Transverse colon (tissue), 4 donors: Measurements from ENCODE around the gene METTL21C. TPM values are rescaled to one million over a fixed set of nuclear protein-coding genes. Genes with fewer than 3 reads are reported as not detected.

Source experiments
- DNase-seq: peaks from one replicate; pipeline ENCODE4 v3.0.0-alpha.2; 2019
- H3K27ac ChIP-seq, 4 donors: fragments of 200-600 bp; sonication (generic); 2 replicates each; pipeline ENCODE4 v1.5.1; 2016 to 2018; ENCODE audit warnings: inconsistent platforms in 4 of 4
- H3K27me3 ChIP-seq: fragments of 200-600 bp; sonication (generic); 2 replicates; pipeline ENCODE4 v1.5.1; 2017; ENCODE audit warnings: inconsistent platforms
- H3K36me3 ChIP-seq, 4 donors: fragments of 200-600 bp; sonication (generic); 2 replicates each; pipeline ENCODE4 v1.5.1; 2017 to 2019; ENCODE audit warnings: inconsistent platforms in 4 of 4
- H3K4me1 ChIP-seq, 4 donors: fragments of 200-600 bp; sonication (generic); 2 replicates each; pipeline ENCODE4 v1.5.1; 2017 to 2020; ENCODE audit warnings: inconsistent platforms in 4 of 4
- H3K4me3 ChIP-seq, 4 donors: fragments of 200-600 bp; sonication (generic); 1 replicate in 1 of 4; 2 replicates in 3 of 4; pipeline versions ENCODE4 v1.5.1 to v1.6.1; 2017 to 2019; ENCODE audit warnings: inconsistent platforms in 4 of 4
- H3K9me3 ChIP-seq, 2 donors: fragments of 200-600 bp; sonication (generic); 2 replicates each; pipeline ENCODE4 v1.5.1; 2017 to 2019; ENCODE audit warnings: inconsistent platforms in 2 of 2
- CTCF ChIP-seq, 5 experiments: fragments of 200-600 bp in 3 of 5; fragments of 450-650 bp in 2 of 5; sonication (generic) in 3 of 5; IDR thresholded peaks; 1 replicate in 2 of 5; 2 replicates in 3 of 5; pipeline ENCODE4 v1.5.1; 2016 to 2017; ENCODE audit warnings: antibody characterized with exemption in 5 of 5, inconsistent platforms in 3 of 5, mild to moderate bottlenecking in 2 of 5, moderate library complexity in 1 of 5
- EP300 ChIP-seq: sonication (generic); formaldehyde crosslinking; IDR thresholded peaks from one replicate; pipeline ENCODE4 v1.6.1; 2017; ENCODE audit warnings: antibody characterized with exemption, low read depth
- POLR2A ChIP-seq: fragments of 450-650 bp; IDR thresholded peaks from one replicate; pipeline ENCODE4 v1.6.1; 2016; ENCODE audit warnings: antibody characterized with exemption, mild to moderate bottlenecking, moderate library complexity
- POLR2AphosphoS5 ChIP-seq, 3 donors: sonication (generic); formaldehyde crosslinking; IDR thresholded peaks; one replicate each; pipeline ENCODE4 v1.6.1; 2016; ENCODE audit warnings: antibody characterized with exemption in 3 of 3
- WGBS, 2 donors: methylation state at CpG; one replicate each; pipeline ENCODE4 v1.1.5; 2018; ENCODE audit warnings: low coverage in 1 of 2; 5-methylcytosine and 5-hydroxymethylcytosine counted together
- in situ Hi-C, 4 donors: fragments of 200-750 bp; cut with MboI; loops; one replicate each; pipeline versions ENCODE4 v1.15.0 to v1.15.1; 2017; ENCODE audit warnings: low sequenced_read_pairs in 3 of 4, low pct_ligation_motif_present in 1 of 4, low pct_unique_long_range_greater_than_20kb in 1 of 4
- intact Hi-C: fragments of 100-400 bp; cut with DNase I; formaldehyde crosslinking; loops from one replicate; pipeline ENCODE4 v1.15.1; 2023; ENCODE audit warnings: low total_unique reads
- total RNA-seq, 4 donors: library from RNA; depleted of rRNA; stranded (reverse); fragments of >200 nt; gene quantifications; one replicate each; pipeline ENCODE4 v1.1.0, GENCODE V29; 2016

Gene METTL21C
- total RNA-seq, 4 donors from 2014 or later: not detected

GRCh38 chr13:102648046-102648445, 46.8 kb downstream of the METTL21C start:
- H3K9me3 ChIP-seq: no peaks in the 10 kb centered on the region
- intact Hi-C loops (no loop called here), in situ Hi-C loops (no loop called here)
- WGBS, 2 donors: 84 to 100% methylated on average over 1 to 3 of the region's 3 CpGs
- no peaks in the 10 kb centered on the region for H3K27me3 ChIP-seq
- no peak overlapping the region for H3K4me3 ChIP-seq
- DNase-seq: no peak
- H3K27ac ChIP-seq: no peak overlapping the region
- H3K36me3 ChIP-seq: peaks cover 0 to 41% (median 10%) of the 10 kb centered on the region in 4 donors
- TF ChIP-seq CTCF (IDR thresholded peaks at IDR 0.05) (no peak), POLR2AphosphoS5 (IDR thresholded peaks at IDR 0.05) (no peak), POLR2A (no peak)
- peaks cover 0 to 3% (median 0%) of the 10 kb centered on the region in 4 donors for H3K4me1 ChIP-seq

DNA sequence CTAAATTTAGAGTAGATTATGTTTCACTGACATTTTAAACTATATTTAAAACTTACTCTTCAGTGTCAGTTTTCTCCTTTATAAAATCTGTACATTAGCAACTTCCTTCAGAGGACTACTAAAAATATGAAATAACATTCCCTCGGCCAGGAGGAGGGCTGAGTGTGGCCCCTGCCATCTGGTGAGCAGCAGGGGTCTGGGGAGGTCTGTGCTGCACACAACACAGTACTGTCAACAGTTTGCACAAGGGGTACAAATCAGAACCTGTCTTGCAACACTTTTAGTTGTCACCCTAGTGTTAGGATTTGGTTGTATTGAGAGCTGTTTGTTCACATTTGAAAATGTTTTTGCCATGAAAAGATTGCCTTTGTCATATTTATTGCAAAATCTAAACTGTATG, 49.1 kb downstream of the METTL21C start:
- no peaks in the 10 kb centered on the region for H3K4me1 ChIP-seq
- H3K36me3 ChIP-seq: peaks cover 0 to 44% (median 10%) of the 10 kb centered on the region in 4 donors
- H3K27me3 ChIP-seq: no peaks in the 10 kb centered on the region
- H3K9me3 ChIP-seq: no peaks in the 10 kb centered on the region
- H3K4me3 ChIP-seq: no peak overlapping the region
- DNase-seq: no peak
- in situ Hi-C loops: no loop called here
- TF ChIP-seq POLR2AphosphoS5 (IDR thresholded peaks at IDR 0.05): no peak
- 85 to 100% methylated on average over 1 of the region's 1 CpG for WGBS, 2 donors
- no peak overlapping the region for H3K27ac ChIP-seq
- intact Hi-C loops: no loop called here

DNA sequence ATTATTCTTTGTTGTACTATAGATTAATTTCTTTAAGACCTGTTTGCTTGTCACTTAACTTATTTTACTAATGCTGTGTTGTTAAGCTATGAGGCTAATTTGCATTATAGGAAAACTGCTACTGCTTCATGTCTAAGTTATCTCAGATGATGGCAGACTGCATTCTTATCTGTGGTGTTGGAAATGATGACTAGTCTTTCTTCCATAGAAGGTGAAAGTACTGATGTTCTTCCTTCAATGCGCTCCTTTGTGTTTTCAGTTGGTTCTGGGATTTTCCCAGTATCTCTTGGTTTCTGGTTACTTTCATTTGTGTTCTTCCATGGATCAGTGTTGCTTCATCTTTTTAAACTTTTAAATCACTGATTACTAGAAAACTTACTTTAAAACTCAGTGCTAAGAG, 51.2 kb downstream of the METTL21C start:
- Histone ChIP-seq H3K27ac (no peak overlapping the region), H3K27me3 (no peaks in the 10 kb centered on the region), H3K9me3 (no peaks in the 10 kb centered on the region), H3K36me3 (peaks cover 0 to 46% (median 11%) of the 10 kb centered on the region in 4 donors), H3K4me1 (no peaks in the 10 kb centered on the region), H3K4me3 (no peak overlapping the region)
- 88 to 95% methylated on average over 1 of the region's 1 CpG for WGBS, 2 donors
- intact Hi-C loops: no loop called here
- TF ChIP-seq CTCF (IDR thresholded peaks at IDR 0.05) (no peak), POLR2A (no peak), POLR2AphosphoS5 (IDR thresholded peaks at IDR 0.05) (no peak), EP300 (no peak)
- DNase-seq: no peak
- in situ Hi-C loops: no loop called here

DNA sequence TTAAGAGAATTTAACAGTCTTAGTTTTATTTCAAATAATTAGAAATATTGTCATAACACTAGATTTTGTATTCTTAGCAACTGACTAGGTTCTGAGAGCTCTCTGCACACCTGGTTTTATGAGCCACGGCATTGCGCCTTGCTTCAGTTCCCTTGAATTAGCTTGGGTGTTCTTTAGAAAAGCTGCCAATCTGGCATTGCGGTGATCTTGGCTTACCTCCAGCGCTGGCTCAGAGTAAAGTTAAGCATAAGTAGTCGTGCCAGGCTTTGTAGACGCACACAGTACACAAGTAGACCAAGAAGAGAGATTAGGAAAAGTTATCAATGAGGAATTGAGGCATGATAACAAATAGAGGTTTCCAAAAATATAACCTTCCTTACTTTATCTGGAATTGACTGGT, 52.4 kb downstream of the METTL21C start:
- WGBS, 2 donors: 37 to 46% methylated on average over 6 of the region's 6 CpGs
- peak; percentile 61 for DNase-seq
- H3K27ac ChIP-seq: no peak overlapping the region
- H3K4me3 ChIP-seq: no peak overlapping the region
- H3K9me3 ChIP-seq: no peaks in the 10 kb centered on the region
- no peak for TF ChIP-seq POLR2AphosphoS5 (IDR thresholded peaks at IDR 0.05)
- TF ChIP-seq EP300: no peak
- no peak for TF ChIP-seq POLR2A
- no peak for TF ChIP-seq CTCF (IDR thresholded peaks at IDR 0.05)
- no peaks in the 10 kb centered on the region for H3K27me3 ChIP-seq
- peaks cover 0 to 54% (median 16%) of the 10 kb centered on the region in 4 donors for H3K36me3 ChIP-seq
- H3K4me1 ChIP-seq: no peaks in the 10 kb centered on the region
- in situ Hi-C loops (no loop called here), intact Hi-C loops (no loop called here)

DNA sequence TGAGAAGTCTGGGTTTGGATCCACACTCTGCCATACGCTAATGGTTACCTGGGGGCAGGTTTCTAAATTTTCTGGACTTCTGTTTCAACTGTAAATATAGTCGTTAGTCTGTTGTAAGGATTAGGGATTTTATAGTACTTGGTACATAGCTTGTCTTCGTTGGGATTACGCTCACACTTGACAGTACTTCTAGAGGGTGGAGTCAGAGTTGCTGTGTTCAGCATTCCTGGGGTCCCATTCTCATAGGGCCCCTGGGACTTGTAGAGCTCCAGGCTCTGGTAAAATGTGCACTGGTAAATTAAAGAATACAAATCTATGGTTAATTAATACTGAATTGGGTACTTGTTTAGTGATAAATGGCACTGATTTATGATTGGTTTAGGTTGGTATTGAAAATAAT, 52.8 kb downstream of the METTL21C start:
- TF ChIP-seq POLR2AphosphoS5 (IDR thresholded peaks at IDR 0.05) (no peak), CTCF (IDR thresholded peaks at IDR 0.05) (no peak), POLR2A (no peak), EP300 (no peak)
- Histone ChIP-seq H3K27ac (no peak overlapping the region), H3K36me3 (peaks cover 0 to 59% (median 18%) of the 10 kb centered on the region in 4 donors), H3K27me3 (no peaks in the 10 kb centered on the region), H3K4me1 (no peaks in the 10 kb centered on the region), H3K9me3 (no peaks in the 10 kb centered on the region), H3K4me3 (no peak overlapping the region)
- in situ Hi-C loops (no loop called here), intact Hi-C loops (no loop called here)
- no peak for DNase-seq
- WGBS, 2 donors: 61 to 78% methylated on average over 4 of the region's 4 CpGs
